NCI-H446 treated with DMSO at 0.1 percent for 48 hours (cell line): ENCODE data around the gene IGHMBP2.

Source experiments
- DNase-seq: peaks from one replicate; lab custom pipeline; 2025; lab: John Stamatoyannopoulos, UW

IGHMBP2 gene

GRCh38 chr11:68890490-68891231, 13.0 kb upstream of the IGHMBP2 start:
- no peak for DNase-seq

DNA sequence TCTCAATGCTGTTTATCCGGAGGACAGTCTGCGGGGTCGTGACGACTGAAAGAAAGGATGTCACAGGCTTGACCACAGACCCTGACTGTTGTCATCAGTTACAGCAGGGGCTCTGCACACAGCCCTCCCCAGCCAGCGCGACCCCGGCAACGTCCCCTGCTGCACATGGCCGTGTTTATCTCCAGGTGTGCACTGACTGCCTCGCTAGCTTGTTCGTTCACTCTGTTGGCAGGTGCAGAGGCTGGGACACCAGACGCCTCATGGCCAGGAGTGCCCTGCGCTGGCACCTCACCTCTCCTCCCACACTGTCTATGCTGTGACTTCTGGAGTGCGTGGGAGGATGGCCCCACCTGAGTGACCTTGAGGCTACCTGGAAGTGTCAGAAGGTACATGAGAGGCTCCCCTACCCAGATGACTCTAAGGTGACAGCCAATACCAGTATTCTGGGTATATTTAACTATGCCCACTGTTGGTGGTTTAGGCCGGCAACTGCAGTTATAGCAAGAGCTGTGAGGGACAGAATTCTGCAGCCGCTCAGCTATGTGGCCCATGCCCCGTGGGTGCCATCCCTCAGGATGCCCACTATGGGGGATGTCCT, 12.2 kb upstream of the IGHMBP2 start:
- DNase-seq = no peak

DNA sequence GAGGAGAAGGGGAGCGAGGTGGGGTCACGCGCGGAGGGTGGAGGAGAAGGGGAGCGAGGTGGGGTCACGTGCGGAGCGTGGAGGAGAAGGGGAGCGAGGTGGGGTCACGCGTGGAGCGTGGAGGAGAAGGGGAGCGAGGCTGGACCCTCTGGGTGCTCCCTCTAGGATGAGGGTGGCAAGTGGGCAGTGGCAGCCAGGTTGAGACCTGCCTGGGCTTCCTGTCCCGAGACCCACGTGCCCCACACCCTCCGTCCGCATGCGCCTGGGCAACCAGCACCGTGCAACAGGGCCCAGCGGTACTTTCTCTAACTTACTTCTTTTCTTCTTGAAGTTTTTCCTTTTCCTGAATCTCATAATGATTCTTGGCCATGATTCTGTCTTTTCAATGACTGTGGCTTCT, 11.1 kb upstream of the IGHMBP2 start:
- no peak for DNase-seq

GRCh38 chr11:68893282-68893681, 10.4 kb upstream of the IGHMBP2 start:
- no peak for DNase-seq

DNA sequence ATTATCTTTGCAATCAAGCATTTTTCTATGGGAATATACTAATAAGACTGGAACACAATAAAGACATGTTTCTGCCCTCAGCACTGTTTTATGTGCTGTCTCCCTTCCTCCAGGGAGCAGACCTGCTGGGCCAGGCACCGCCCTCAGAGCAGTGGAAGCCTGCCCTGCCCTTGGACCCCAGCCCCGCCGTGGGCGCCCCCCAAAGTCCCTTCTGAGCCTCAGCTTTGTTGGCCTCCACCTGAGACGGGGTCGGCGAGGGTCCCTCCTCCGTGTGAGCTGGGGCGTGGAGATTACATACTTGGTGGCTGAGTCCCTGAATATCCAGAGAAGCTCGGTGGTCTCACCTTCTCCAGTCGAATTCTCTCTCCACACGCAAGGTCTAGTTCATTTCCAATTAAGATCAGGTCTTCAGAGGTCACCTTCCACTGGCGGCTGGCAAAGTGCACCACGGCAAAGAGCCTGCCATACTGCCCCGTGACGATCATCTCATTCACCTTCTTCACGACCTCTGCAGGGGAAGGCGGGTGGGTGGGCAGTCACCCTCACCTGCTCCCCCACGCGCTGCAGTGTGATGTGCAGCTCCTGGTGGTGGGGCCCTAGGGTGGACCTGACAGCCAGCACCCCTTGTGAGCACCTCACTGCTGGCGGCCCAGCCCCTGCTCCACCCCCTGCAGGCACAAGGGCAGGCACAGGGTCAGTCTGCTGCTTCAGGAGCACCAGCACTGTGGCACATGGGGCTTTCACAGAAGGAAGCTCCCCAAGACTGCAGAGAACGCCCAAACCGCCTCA, 7.3 kb upstream of the IGHMBP2 start:
- no peak for DNase-seq

- no peak for DNase-seq
Measured at GRCh38 chr11:68897441-68897840, 6.2 kb upstream of the IGHMBP2 start.

- no peak for DNase-seq
Measured at GRCh38 chr11:68900835-68901381, 2.8 kb upstream of the IGHMBP2 start.

DNA sequence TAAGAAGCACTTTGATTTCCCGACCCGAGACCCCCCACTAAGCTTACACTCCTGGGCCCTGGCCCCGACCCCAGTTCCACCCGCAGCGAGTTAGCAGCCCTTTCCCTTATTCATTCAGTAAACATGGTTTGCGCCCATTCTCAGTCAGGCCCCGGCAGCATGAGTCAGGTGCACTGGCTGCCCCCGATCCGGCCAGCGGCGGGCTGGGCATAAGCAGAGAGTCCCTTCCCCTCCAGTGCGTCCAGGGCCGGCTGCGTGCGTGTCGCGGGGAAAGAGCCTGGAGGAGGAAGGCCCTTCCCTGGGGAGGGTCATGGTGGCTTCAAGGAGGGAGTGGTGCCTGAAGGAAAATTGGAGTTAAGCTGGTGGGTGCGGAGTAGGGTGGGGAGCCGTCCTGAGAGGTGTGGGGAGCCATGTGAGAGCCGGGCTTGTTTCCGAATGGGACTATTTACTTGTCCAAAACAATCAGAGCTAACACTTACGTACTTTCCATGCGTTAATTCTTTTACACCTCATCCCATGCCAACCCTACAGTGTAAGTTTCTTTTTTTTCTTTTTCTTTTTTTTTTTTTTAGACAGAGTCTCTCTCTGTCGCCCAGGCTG, 657 bp downstream of the IGHMBP2 start:
- DNase-seq = peak; percentile 4

- DNase-seq = no peak
Measured at GRCh38 chr11:68905421-68906360, 2.0 kb downstream of the IGHMBP2 start.

DNA sequence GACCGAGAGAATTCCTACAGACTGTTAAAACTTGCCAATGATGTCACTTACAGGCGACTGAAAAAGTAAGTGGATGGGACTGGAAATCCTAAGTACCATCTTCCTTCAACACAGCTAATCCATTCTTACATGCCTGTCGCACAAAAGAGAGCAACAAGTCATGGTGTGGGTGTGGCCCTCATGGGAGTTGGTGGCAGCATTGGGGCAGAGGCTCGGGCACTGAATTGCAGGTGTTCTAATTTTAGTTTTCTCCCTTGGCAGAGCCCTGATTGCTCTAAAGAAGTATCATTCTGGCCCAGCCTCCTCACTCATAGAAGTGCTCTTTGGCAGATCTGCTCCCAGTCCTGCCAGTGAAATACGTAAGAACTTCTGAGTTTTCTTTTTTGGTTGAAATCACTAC, 4.6 kb downstream of the IGHMBP2 start:
- DNase-seq = no peak

DNA sequence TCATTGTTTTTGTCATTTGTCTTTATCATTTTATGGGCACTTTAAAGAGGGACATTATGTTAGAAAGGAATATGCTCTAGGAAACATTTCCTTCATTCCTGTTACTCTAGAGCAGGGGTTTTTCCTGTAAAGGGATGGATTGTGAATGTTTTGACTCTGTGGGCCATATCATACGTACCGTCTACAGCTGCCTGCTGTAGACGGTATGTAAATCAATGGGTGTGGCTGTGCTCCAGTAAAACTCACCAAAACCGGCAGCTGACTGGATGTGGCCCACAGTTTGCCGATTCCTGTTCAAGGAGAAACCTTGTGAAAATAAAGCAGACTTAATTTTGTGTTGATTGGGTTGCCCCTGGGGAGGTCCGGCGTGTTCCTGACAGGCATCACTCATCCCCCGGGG, 7.3 kb downstream of the IGHMBP2 start:
- no peak for DNase-seq

DNA sequence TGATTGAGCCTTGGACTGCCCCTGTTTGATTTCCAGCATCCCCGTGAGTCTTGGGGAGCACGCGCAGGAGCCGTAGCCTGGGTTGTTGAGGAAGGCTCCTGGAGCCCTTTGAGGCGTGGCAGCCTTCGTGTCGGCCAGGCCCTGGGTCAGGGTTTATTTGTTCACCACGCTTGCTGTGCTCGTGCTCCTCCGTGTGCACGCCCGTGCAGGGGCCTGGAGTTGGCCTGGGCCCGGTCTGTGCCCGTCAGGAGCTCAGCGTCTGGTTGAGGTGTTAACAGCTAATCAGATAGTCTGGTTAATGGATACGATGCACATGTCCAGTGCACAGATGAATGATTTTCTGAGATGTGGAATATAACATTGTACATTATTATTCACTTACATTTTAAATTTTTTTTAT, 8.0 kb downstream of the IGHMBP2 start:
- no peak for DNase-seq

DNA sequence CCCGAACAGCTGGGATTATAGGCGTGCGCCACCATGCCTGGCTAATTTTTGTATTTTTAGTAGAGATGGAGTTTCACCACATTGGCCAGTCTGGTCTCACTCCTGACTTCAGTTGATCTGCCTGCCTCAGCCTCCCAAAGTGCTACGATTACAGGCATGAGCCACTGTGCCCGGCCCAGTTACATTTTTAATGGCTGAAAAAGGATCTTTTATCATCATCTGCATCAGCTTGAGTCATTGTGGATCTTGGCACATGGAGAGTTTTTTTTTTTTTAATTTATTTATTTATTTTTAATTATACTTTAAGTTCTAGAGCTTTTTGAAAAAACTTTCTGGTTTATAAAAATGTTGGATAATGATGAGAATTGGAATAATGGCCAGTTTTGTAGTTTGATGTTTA, 8.6 kb downstream of the IGHMBP2 start:
- DNase-seq = no peak

DNA sequence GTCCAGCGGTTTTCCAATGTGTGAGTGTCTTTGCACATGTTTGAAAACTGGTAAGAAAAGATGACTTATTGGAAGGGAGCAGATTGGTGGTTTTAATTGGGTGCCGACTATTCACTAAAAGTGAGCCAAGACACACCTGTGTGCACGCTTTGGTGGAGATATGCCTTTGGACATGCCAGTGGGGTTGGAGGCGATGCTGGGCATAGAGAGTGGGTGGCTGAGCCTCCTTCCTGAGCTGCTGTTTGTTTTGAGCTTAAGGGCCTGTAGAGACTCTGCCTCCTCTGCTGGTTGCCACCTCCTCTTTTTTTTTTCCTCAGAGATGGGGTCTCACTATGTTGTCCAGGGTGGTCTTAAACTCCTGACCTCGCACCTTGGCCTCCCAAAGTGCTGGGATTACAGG, 9.5 kb downstream of the IGHMBP2 start:
- no peak for DNase-seq

DNA sequence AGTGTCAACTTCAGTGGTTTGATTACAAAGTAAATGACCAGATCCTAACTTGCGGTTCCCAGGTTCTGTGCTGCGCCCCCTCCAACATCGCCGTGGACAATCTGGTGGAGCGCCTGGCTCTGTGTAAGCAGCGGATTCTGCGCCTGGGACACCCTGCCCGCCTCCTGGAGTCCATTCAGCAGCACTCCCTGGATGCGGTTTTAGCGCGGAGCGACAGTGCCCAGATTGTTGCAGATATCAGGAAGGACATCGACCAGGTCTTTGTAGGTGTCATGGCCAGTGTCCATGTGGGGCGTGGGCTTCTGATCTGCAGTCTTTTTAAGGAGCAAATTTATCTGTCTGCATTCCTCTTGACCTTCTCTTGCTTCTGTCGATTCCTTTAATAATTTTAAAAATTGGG, 11.1 kb downstream of the IGHMBP2 start:
- no peak for DNase-seq

- DNase-seq = no peak
Measured at GRCh38 chr11:68916439-68916838, 12.7 kb downstream of the IGHMBP2 start.

DNA sequence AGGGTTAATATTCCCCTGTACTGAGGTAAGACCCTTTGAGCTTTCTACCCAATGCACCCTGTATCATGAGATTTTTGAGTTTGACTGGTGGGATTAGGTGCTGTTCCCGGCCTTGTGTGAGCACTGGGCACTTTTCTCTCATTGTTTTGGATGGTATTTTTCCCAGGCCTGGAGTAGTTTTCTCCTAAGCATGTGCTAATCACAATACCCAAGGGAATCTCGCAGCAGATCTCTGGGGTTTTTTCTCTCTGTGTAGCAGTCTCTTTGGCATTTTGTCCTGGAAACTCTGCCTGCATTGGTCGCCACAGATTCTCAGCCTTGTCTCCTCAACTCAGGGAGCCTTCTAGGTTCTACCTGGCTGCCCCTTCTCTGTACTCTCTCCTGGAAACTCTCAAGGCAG, 19.9 kb downstream of the IGHMBP2 start:
- DNase-seq = no peak

GRCh38 chr11:68924073-68924925, 20.6 kb downstream of the IGHMBP2 start:
- DNase-seq = no peak

GRCh38 chr11:68925611-68926010, 21.9 kb downstream of the IGHMBP2 start:
- no peak for DNase-seq
